T-helper 1 cell treated with Interleukin-12 subunit alpha and Interleukin-12 subunit beta and Interleukin-4 antibody, amounts not matched to agents 30 μg/mL and 1 μg/mL, for 36 hours (primary cell): ENCODE data around the gene KIDINS220.

ENCODE experiments used
- H3K27ac Mint-ChIP-seq: one replicate; pipeline ENCODE4 v1.8.0; 2021; ENCODE audit warnings: mild to moderate bottlenecking, mixed read lengths
- H3K27me3 Mint-ChIP-seq: one replicate; pipeline ENCODE4 v1.8.0; 2021; ENCODE audit warnings: low read depth, mixed read lengths
- H3K36me3 Mint-ChIP-seq: one replicate; pipeline ENCODE4 v1.8.0; 2021; ENCODE audit warnings: low read depth, mixed read lengths
- H3K4me1 Mint-ChIP-seq: one replicate; pipeline ENCODE4 v1.8.0; 2021; ENCODE audit warnings: low read depth, mixed read lengths
- H3K4me3 Mint-ChIP-seq: one replicate; pipeline ENCODE4 v1.8.0; 2021; ENCODE audit warnings: mild to moderate bottlenecking, moderate library complexity, mixed read lengths
- H3K9me3 Mint-ChIP-seq: one replicate; pipeline ENCODE4 v1.8.0; 2021; ENCODE audit warnings: mixed read lengths

KIDINS220 gene

DNA sequence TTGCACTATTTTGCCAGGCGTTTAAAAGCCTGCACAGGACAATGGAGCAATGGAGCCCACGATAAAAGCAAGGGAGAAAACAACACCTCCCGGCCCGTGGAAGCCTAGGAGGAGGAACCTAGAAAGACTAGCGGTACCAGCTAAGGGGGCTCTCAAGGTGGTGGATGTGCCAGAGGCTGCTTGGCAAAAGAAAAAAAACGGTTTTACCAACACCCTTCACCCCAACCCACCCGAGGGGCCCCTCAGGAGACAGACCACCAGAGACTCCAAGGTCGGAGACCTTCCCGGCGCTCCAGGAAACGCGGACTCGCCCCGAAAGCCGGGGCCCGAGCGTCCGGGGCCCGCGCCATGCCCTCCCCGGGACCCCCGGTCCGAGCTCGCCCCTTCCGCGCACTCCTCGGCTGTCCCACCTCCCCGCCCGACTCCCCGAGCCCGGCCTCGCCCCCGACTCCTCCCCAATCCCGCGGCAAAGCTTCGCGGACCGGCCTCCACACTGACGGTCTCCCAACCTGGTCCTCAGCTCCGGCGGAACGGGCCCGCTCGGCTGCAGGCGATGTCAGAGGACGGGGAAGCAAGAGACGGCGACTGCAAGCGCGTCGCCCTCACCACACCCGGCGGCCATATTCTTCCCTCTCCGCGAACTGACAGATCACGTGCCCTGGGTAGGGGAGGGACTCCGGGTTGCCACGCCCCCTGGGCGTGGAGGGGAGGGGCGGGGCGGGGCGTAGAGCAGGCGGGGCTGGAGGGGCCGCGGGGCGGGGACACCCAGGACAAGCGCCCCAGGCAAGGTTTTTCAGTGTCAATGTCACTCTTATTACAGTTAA, at the start of gene KIDINS220:
KIDINS220 (minus strand) TSS at position 643 of the 824 bp plus-strand sequence. CDS start 10,520 bp downstream, outside the sequence.
- Mint-ChIP-seq H3K4me1 (peaks cover 31% of the 10 kb centered on the region), H3K9me3 (no peaks in the 10 kb centered on the region), H3K36me3 (peaks cover 6% of the 10 kb centered on the region), H3K27ac (peak within 1 kb of the TSS; percentile 99), H3K4me3 (peak within 1 kb of the TSS; percentile 100), H3K27me3 (peaks cover 10% of the 10 kb centered on the region)

DNA sequence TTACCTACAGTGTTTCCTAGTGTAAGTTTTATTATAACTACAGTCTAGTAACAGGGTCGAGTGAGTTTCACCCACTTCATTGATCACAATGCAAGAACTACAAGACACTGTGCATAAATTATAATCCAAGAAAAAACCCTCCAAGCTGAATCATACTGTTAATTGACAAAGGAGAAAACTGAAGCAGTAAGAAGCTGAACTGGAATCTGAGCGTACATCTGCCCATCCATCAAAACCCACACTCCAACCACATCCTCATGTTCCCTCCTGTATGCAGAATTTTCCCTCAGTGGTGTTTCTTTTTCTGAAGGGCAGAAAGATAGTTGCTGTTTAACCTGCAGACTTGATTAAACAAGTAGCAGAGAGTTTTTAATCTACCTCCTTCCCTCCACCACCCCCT, 49.5 kb upstream of the KIDINS220 start:
- Mint-ChIP-seq H3K4me3 (no peak overlapping the region), H3K27me3 (no peaks in the 10 kb centered on the region), H3K36me3 (no peaks in the 10 kb centered on the region), H3K27ac (no peak overlapping the region), H3K4me1 (peaks cover 2% of the 10 kb centered on the region), H3K9me3 (no peaks in the 10 kb centered on the region)

DNA sequence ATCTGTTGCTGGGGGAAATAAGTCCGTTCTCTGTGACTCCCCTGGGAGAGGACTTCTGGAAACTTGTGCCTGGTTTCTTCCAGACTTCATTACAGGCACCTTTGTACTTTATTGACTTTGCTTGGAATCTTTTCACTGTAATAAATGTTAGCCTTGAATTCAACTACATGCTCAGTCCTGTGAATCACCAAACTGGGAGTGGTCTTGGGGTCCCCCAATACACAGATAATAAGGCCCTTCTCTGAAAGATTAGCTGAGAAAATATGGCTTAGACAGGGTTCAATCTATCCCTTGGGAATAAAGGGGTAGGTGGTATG, 48.7 kb upstream of the KIDINS220 start:
- Mint-ChIP-seq H3K27ac (no peak overlapping the region), H3K36me3 (no peaks in the 10 kb centered on the region), H3K4me1 (peaks cover 2% of the 10 kb centered on the region), H3K27me3 (no peaks in the 10 kb centered on the region), H3K9me3 (no peaks in the 10 kb centered on the region), H3K4me3 (no peak overlapping the region)

DNA sequence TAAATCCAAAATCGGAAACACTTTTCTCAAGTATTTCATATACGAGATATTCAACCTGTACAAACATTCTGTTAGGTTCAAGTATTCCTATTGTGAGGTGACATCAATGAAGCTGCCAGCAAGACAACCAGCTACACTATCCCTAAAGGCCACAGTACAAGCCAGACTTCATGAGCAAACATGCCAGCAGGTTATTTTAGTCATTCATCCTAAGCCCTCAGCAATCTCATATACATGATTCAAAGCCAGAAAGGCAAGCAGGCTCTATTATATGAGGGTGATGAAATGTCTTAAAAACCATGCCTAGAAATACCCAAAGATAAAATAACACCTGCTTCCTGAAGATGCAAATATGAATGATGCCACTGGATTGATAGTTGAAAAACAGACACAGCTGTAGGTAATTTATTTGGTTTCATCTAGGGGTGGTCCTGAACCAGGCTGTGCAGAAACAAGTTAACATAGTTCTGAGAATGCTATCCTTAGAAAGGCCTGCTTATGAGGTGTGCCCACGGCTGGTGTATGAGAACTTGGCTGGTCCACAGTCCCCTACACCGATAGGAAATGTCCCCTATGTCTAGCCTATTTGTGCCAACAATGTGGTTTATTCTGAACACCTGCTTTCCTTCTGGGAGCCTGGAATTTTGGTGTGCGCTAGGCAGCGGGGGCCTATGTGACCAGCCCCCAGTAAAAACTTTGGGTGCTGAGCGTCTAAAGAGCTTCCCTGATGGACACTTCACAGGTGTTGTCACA, 48.2 kb upstream of the KIDINS220 start:
- Mint-ChIP-seq H3K27ac (no peak overlapping the region), H3K27me3 (no peaks in the 10 kb centered on the region), H3K4me3 (no peak overlapping the region), H3K4me1 (peaks cover 2% of the 10 kb centered on the region), H3K36me3 (no peaks in the 10 kb centered on the region), H3K9me3 (no peaks in the 10 kb centered on the region)

DNA sequence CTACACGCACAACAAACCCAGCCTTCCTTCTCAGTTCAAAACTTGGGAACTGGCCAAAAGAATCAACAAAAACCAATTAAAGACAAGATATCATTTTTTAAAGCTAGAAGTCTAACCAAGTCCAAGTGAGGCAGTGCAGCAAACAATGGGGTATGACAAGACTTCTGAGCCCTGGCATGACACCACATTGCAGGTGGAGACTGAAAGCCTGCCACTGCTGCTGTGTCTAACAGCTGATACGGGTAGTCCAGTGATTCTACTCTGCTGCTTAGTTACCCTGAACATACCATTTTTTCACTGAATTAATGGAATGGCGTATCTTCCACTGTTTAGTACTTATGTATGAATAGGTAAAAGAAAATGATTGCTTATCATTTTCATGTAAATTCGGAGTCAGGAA, 47.4 kb upstream of the KIDINS220 start:
- no peaks in the 10 kb centered on the region for H3K27me3 Mint-ChIP-seq
- H3K36me3 Mint-ChIP-seq: no peaks in the 10 kb centered on the region
- H3K27ac Mint-ChIP-seq: no peak overlapping the region
- peaks cover 2% of the 10 kb centered on the region for H3K4me1 Mint-ChIP-seq
- H3K9me3 Mint-ChIP-seq: no peaks in the 10 kb centered on the region
- no peak overlapping the region for H3K4me3 Mint-ChIP-seq

DNA sequence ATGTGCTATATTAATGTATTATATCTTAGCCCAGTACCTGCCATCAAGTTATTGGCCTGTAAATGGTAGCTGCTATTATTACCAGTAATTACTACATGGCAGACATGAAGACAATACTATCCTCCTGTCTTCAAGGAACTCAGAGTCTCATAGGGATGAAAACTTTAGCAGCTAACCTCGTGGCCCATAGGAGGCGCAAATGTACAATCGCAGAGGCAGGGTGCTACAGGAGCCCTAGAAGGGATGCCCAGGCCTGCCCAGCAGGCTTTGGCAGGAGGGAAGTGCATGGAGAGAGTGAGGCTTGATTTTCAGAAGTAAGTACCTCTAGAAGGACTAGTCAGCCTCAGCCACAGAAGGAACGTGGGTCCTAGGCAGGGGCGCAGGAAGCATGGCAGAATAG, 44.7 kb upstream of the KIDINS220 start:
- no peaks in the 10 kb centered on the region for H3K9me3 Mint-ChIP-seq
- H3K4me1 Mint-ChIP-seq: peaks cover 2% of the 10 kb centered on the region
- H3K27ac Mint-ChIP-seq: no peak overlapping the region
- H3K27me3 Mint-ChIP-seq: no peaks in the 10 kb centered on the region
- no peaks in the 10 kb centered on the region for H3K36me3 Mint-ChIP-seq
- H3K4me3 Mint-ChIP-seq: no peak overlapping the region

DNA sequence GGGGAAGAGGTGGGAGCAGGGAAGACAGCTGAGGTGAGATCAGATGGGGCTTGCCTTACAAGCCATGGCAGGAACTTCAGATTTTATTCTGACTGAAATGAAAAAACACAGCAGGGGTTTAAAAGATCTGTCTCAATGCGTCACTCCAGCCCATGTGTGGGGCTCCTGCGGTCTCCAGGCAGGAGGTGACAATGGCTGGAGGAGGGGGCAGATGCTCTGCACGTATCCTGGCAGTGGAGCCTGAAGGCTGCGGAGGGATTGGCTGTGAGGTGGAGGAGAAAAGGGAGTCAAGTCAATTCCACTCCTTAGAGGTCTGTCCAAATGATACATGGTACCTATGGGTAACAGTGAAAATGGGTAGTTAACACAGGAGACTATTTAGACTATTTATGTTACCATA, 40.5 kb upstream of the KIDINS220 start:
- Mint-ChIP-seq H3K4me3 (no peak overlapping the region), H3K4me1 (peaks cover 2% of the 10 kb centered on the region), H3K27me3 (peaks cover 6% of the 10 kb centered on the region), H3K36me3 (no peaks in the 10 kb centered on the region), H3K27ac (no peak overlapping the region), H3K9me3 (no peaks in the 10 kb centered on the region)

DNA sequence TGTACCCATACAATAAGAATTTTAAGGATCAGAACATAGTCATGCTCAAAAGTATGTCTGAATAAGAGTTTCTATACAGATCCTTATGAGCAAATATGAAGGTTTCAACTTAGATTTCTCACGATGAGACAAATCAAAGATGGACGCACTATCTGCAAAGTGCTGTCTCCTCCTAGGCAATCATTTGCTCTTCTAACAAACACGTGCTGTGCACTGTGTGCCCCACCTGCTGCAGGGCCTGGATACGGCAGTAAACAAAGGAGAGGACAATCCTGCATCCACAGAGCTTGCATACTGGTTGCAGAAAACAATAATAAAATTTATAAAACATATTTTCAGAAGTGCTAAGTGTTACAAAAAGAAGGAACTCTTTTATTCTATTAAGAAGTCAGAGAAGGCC, 39.9 kb upstream of the KIDINS220 start:
- no peaks in the 10 kb centered on the region for H3K9me3 Mint-ChIP-seq

DNA sequence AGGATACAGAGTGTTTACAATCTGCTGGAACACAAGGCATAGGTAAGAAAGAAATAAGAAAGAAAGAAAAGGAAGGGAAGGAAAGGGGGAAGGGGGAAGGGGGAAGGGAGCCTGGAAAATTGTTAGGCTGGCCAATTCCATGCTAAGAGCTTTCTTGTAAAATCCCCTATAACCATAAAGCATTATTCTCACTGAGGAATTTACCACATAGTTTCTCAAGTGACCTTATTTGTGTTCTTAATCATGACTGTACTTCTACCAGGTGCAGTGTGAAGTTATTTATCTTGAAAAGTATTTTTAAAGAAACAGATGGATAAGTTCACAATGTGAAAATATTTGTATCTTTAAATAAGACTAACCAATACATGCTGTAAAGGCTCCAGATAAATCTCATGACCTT, 39.2 kb upstream of the KIDINS220 start:
- Mint-ChIP-seq H3K4me1 (peaks cover 2% of the 10 kb centered on the region), H3K9me3 (no peaks in the 10 kb centered on the region), H3K27ac (no peak overlapping the region), H3K4me3 (no peak overlapping the region), H3K27me3 (peaks cover 6% of the 10 kb centered on the region), H3K36me3 (no peaks in the 10 kb centered on the region)

More for the DNA sequence above, 39.9 kb upstream of the KIDINS220 start:
- H3K4me3 Mint-ChIP-seq: no peak overlapping the region
- peaks cover 2% of the 10 kb centered on the region for H3K4me1 Mint-ChIP-seq
- H3K27ac Mint-ChIP-seq: no peak overlapping the region
- no peaks in the 10 kb centered on the region for H3K36me3 Mint-ChIP-seq
- peaks cover 6% of the 10 kb centered on the region for H3K27me3 Mint-ChIP-seq

DNA sequence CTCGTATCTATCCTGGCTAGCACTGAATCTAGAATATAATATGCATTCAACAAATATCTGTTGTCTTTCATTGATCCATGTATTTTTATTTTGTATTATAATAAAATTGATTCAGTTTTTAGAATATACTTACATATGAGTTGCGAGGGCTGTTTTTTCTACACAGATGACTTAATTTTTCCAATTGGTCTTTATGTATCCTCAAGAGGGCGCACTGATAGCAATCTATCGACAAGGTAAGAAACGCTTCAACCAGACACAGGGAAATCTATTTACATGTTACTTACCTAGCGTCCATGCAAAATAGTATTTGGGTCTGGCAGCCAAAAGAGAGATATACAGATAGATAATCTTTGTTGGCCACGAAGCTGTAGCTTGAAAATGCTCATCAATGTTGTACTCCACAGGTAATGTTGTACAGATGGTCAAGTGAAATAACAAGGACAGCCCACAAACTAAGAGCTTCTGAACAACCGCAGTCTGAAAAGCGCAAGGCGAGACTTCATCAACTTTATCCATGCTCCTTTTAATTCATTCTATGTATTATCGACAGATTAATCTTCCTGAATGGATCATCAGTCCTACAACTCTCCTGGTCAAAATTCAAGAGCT, 35.5 kb upstream of the KIDINS220 start:
- Mint-ChIP-seq H3K36me3 (no peaks in the 10 kb centered on the region), H3K9me3 (no peaks in the 10 kb centered on the region), H3K4me3 (no peak overlapping the region), H3K4me1 (peaks cover 2% of the 10 kb centered on the region), H3K27ac (no peak overlapping the region), H3K27me3 (peaks cover 6% of the 10 kb centered on the region)

DNA sequence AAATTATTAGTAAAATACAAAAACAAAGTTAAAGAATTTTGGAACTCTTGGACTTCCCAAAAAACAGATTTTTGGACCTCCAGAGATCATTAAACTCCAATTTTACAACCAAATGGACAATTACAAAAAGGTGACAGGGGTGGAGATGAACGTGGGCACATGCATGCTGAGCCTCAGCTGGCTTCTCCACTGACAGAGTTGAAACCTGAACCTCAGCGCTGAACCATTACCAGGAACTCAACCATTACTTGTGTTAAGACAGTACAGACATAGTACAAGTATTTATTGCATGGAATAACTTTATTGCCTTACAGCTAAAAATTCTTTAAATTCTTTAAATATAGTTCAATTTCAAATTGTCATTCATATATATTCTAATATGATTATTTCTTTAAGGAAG, 33.0 kb upstream of the KIDINS220 start:
- Mint-ChIP-seq H3K36me3 (no peaks in the 10 kb centered on the region), H3K4me3 (no peak overlapping the region), H3K27me3 (peaks cover 6% of the 10 kb centered on the region), H3K27ac (no peak overlapping the region), H3K4me1 (peaks cover 2% of the 10 kb centered on the region), H3K9me3 (no peaks in the 10 kb centered on the region)

DNA sequence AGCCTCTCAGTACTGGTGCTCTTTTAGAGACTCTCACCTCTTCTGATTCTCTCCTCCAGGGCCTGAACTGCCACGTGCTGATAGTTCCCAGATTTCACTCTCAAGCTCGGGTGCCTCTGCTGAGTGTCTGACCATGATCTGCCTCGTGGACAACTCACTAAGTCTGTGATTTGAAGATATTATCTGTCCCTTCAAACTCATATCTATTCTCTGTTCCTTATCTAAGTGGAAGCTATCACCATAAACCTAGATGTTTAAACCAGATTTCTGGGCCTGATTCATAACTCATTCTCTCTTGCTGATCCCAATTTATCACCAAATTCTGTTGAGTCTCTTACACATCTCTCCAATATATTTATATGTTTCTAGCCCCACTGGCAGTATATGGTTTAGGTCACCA, 29.9 kb upstream of the KIDINS220 start:
- no peaks in the 10 kb centered on the region for H3K4me1 Mint-ChIP-seq
- no peak overlapping the region for H3K4me3 Mint-ChIP-seq
- no peaks in the 10 kb centered on the region for H3K36me3 Mint-ChIP-seq
- H3K27ac Mint-ChIP-seq: no peak overlapping the region
- no peaks in the 10 kb centered on the region for H3K9me3 Mint-ChIP-seq
- H3K27me3 Mint-ChIP-seq: peaks cover 8% of the 10 kb centered on the region

DNA sequence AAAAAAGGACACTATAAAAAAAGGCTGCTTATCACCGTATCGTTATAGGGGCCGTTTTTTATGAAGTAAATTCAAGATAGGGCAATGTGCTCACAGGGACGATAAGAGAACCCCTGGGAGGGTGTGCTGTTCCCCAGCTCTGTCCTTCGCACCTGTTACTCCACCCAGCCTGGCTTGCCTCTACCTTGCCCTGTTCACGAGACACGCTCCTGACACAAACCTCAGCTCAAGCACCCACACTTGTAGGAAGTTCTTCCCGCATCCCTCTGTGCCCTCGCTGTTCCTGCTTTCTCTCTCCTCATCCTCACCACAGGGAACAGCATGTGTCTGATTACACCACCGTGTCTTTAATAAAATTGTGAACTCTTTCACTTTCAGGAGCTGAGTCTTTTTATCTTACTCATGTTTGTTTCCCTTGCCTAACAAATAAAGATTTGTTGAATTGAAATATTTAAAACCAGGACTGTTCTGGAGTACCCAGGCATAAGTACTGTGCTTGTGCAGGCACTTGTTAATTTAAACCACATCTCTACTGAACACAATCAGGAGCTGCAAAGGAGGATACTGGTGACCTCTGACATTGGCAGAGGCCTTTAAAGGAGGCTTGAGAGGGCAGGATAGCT, 26.0 kb upstream of the KIDINS220 start:
- no peak overlapping the region for H3K27ac Mint-ChIP-seq
- H3K4me1 Mint-ChIP-seq: no peaks in the 10 kb centered on the region
- peaks cover 10% of the 10 kb centered on the region for H3K27me3 Mint-ChIP-seq
- no peaks in the 10 kb centered on the region for H3K9me3 Mint-ChIP-seq
- H3K4me3 Mint-ChIP-seq: no peak overlapping the region
- H3K36me3 Mint-ChIP-seq: no peaks in the 10 kb centered on the region

DNA sequence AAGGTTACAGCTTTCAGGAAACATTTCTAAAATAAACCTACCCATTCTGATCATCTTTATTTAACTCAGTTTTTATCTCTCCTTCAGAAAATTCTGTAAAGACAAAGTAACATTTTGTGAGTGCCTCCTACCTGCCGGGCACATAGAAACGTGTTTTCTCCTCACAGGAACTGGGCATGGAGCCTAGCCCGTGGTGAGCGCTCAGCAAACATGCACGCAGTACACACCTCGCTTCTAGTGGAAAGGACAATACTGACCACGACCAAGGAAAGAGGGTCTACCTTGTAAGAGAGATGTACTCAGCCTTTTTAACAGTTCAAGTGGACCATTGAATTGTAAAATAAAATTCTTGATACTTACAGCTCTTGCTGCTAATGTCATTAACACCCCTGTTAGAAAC, 24.8 kb upstream of the KIDINS220 start:
- H3K27ac Mint-ChIP-seq: no peak overlapping the region
- H3K9me3 Mint-ChIP-seq: no peaks in the 10 kb centered on the region
- H3K4me1 Mint-ChIP-seq: no peaks in the 10 kb centered on the region
- H3K4me3 Mint-ChIP-seq: no peak overlapping the region
- peaks cover 10% of the 10 kb centered on the region for H3K27me3 Mint-ChIP-seq
- H3K36me3 Mint-ChIP-seq: no peaks in the 10 kb centered on the region
